Measurements from ENCODE around the gene OIT3.

OIT3 gene

DNA sequence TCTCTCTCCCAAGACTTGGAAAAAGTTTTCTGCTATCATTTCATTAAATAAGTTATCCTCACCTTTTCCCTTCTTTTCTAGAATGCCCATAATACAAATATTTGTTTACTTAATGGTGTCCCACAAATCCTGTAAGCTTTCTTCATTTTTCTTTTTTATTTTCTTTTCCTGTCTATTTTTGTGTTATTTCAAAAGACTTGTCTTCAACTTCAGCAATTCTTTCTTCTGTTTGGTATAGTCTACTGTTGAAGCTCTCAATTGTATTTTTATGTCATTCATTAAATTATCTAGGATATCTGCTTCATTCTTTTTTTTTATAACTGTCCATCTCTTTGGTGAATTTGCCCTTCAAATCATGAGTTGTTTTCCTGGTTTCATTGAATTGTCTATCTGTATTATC lies 86.2 kb downstream of the OIT3 start:
- DNase-seq (ENCODE audit: insufficient read length, low spot score) = no peak
- FAIRE-seq = no peak
- TF ChIP-seq, protein P1, sequence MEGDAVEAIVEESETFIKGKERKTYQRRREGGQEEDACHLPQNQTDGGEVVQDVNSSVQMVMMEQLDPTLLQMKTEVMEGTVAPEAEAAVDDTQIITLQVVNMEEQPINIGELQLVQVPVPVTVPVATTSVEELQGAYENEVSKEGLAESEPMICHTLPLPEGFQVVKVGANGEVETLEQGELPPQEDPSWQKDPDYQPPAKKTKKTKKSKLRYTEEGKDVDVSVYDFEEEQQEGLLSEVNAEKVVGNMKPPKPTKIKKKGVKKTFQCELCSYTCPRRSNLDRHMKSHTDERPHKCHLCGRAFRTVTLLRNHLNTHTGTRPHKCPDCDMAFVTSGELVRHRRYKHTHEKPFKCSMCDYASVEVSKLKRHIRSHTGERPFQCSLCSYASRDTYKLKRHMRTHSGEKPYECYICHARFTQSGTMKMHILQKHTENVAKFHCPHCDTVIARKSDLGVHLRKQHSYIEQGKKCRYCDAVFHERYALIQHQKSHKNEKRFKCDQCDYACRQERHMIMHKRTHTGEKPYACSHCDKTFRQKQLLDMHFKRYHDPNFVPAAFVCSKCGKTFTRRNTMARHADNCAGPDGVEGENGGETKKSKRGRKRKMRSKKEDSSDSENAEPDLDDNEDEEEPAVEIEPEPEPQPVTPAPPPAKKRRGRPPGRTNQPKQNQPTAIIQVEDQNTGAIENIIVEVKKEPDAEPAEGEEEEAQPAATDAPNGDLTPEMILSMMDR (IDR thresholded peaks at IDR 0.05; ENCODE audit: insufficient read depth, missing control alignments) = no peak

DNA sequence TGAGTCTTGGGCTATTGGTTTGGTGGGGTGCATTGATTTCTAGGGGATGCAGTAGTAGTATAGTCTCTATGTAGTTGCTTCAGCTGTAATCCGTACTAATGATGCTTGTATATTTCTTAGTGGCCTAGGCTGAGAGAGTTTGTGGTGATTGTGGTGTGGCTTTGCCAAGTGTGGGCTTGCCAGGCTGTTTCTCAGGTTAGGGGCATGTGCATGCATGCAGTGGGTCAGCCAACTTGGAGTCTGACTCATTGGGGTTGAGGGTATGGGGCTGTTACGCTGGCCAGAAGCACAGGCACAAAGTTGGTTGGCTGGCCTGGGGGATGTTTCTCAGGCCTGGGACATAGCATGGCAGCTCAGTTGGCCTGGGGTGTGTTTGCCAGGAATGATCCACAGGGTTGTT lies 86.8 kb downstream of the OIT3 start:
- FAIRE-seq (no peak), DNase-seq (ENCODE audit: insufficient read length, low spot score) (no peak)
- TF ChIP-seq, protein P1 (IDR thresholded peaks at IDR 0.05; ENCODE audit: insufficient read depth, missing control alignments) = no peak

DNA sequence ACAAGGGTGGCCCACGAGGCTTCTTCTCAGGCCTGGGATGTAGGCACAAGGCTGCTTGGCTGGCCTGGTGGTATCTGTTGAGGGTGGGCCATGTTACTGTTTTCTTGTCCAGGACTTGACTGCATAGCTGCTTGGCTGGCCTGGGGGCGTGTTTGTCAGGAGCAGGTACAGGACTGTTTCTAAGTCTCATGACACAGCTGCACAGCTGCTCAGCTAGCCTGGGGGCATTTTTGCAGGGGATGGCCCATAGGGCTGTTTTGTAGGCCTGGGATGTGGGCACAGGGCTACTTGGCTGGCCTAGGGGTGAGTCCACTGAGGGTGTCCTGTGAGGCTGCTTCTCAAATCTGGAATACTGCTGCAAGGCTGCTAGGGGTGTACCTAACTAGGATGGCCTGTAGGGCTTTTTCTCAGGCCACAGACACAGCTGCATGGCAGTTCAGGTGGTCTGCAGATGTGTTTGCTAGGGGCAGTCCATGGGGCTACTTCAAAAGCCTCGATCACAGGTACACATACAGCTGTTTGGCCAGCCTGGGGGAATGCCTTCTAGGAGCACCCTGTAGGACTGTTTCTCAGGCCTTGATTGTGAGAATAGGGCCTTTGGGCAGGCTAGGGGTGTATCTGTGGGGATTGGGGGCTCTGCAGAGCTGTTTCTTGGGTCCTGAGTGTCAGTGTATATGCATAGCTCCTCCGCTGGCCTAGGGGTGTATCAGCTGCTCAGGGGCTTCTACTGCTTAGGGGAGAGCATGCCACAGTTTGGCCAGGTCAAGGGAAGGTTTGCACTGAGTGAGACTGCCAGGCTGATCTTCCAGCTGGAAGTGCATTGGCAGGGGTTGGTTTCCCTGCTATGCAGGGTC lies 87.7 kb downstream of the OIT3 start:
- TF ChIP-seq, protein P1 (IDR thresholded peaks at IDR 0.05; ENCODE audit: insufficient read depth, missing control alignments) = no peak
- DNase-seq (ENCODE audit: insufficient read length, low spot score) (no peak), FAIRE-seq (no peak)

DNA sequence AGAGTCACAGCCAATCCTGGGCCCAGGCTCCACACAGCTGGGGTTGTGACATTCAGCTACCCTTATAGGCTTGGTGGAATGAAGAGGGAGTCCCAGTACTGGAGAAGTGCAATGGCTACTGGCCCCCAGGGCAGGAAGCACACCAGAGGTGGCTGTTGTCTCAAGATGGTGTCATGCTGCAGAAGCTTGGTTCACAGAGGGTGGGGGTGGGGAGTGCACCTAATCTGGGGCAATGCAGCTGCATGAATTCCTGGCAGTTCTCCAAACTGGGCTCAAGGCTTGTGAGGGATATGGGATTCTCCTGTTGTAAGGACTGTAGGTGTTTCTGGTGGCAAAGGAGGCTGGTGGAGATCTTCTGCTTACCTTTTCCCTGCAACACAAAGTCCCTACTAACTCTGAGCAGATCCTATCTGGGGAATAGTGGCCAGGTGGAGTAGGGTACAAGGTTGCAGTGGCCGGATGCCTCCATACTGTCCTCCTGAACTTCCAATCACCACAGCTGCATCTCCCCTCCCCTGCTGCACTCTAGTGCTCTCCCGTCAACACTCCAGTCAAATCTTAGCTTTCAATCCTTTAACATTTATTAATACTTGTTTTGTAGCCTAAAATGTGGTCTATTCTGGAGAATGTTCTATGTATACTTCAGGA lies 88.5 kb downstream of the OIT3 start:
- DNase-seq (ENCODE audit: insufficient read length, low spot score) (no peak), FAIRE-seq (no peak)
- TF ChIP-seq, protein P1 (IDR thresholded peaks at IDR 0.05; ENCODE audit: insufficient read depth, missing control alignments) = no peak
